ENCODE results near the gene RDH5. TPM values are rescaled to one million over a fixed set of nuclear protein-coding genes. Genes with fewer than 3 reads are reported as not detected.

RDH5 gene
- polyA plus RNA-seq, 1 donor from 2014 or later: 3.4 TPM

DNA sequence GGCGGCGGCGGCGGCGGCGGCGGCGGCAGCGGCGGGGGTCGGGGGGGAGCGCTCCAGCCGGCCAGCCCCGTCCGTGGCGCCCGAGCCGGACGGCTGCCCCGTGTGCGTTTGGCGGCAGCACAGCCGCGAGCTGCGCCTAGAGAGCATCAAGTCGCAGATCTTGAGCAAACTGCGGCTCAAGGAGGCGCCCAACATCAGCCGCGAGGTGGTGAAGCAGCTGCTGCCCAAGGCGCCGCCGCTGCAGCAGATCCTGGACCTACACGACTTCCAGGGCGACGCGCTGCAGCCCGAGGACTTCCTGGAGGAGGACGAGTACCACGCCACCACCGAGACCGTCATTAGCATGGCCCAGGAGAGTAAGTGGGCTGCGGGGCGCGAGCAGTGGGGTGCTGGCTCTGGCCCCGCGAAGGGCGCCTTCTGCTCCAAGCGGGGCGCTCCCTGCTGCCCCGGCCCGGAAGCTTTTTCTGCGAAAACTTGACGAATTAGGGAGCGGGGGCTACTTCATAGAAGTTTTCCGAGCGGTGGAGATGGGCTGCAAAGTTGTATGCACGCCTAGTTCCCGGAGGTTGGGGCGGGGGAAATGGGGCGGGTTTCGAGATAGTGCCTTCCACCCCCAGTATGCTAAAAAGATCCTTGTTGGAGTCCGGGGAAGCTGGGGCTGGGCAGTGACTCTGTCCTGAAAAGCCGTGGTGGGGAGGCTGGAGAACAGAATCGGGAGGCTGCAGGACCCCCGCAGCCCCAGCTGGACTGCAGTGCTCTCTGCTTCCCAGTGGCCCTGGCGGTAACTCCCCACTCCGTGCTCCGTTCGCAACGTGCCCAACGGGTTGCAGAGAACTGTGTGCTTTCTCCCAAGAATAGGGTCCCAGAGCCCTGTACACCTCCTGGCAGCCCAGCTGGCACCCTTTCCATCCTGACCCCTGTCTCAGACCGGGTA lies 23.5 kb downstream of the RDH5 start:
- Histone ChIP-seq H2AFZ (ENCODE audit: low read depth, low read length) (no peak overlapping the region), H4K20me1 (ENCODE audit: insufficient read depth) (peaks cover 2% of the 10 kb centered on the region), H3K79me2 (replicated peaks; ENCODE audit: insufficient read depth, low read length) (peaks cover 49% of the 10 kb centered on the region), H3K4me3 (ENCODE audit: low read length) (peak overlapping the region; percentile 97), H3K36me3 (ENCODE audit: insufficient read depth, low read length) (no peaks in the 10 kb centered on the region), H3K27me3 (ENCODE audit: insufficient read depth, low read depth, low read length) (no peaks in the 10 kb centered on the region), H3K27ac (ENCODE audit: low read length) (peak overlapping the region; percentile 72), H3K9me3 (ENCODE audit: low read length) (no peaks in the 10 kb centered on the region), H3K4me2 (ENCODE audit: low read length) (peak overlapping the region; percentile 94), H3K9me2 (ENCODE audit: insufficient read depth, low read length) (no peaks in the 10 kb centered on the region), H3K9ac (ENCODE audit: low read length) (peak overlapping the region; percentile 77), H3F3A (ENCODE audit: insufficient read depth, low read length, poor library complexity, severe bottlenecking) (peaks cover 14% of the 10 kb centered on the region)
- TF ChIP-seq TAF1 (IDR thresholded peaks at IDR 0.05; ENCODE audit: low read depth) (no peak), EP300 (conservative IDR thresholded peaks at IDR 0.05; ENCODE audit: poor library complexity, severe bottlenecking) (no peak), RAD21 (conservative IDR thresholded peaks at IDR 0.05) (no peak), MXI1 (conservative IDR thresholded peaks at IDR 0.05; ENCODE audit: poor library complexity, severe bottlenecking) (peak; percentile 72), POLR2AphosphoS5 (IDR thresholded peaks at IDR 0.05) (peak; percentile 45), CTCF (IDR thresholded peaks at IDR 0.05; ENCODE audit: poor library complexity, severe bottlenecking) (peak; percentile 27), SMC3 (conservative IDR thresholded peaks at IDR 0.05; ENCODE audit: poor library complexity) (no peak), EZH2 (IDR thresholded peaks at IDR 0.05; ENCODE audit: borderline replicate concordance, insufficient read depth, low read length, poor library complexity, severe bottlenecking) (no peak)
- TF ChIP-seq, protein P1, sequence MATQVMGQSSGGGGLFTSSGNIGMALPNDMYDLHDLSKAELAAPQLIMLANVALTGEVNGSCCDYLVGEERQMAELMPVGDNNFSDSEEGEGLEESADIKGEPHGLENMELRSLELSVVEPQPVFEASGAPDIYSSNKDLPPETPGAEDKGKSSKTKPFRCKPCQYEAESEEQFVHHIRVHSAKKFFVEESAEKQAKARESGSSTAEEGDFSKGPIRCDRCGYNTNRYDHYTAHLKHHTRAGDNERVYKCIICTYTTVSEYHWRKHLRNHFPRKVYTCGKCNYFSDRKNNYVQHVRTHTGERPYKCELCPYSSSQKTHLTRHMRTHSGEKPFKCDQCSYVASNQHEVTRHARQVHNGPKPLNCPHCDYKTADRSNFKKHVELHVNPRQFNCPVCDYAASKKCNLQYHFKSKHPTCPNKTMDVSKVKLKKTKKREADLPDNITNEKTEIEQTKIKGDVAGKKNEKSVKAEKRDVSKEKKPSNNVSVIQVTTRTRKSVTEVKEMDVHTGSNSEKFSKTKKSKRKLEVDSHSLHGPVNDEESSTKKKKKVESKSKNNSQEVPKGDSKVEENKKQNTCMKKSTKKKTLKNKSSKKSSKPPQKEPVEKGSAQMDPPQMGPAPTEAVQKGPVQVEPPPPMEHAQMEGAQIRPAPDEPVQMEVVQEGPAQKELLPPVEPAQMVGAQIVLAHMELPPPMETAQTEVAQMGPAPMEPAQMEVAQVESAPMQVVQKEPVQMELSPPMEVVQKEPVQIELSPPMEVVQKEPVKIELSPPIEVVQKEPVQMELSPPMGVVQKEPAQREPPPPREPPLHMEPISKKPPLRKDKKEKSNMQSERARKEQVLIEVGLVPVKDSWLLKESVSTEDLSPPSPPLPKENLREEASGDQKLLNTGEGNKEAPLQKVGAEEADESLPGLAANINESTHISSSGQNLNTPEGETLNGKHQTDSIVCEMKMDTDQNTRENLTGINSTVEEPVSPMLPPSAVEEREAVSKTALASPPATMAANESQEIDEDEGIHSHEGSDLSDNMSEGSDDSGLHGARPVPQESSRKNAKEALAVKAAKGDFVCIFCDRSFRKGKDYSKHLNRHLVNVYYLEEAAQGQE (IDR thresholded peaks at IDR 0.05; ENCODE audit: borderline replicate concordance): no peak

DNA sequence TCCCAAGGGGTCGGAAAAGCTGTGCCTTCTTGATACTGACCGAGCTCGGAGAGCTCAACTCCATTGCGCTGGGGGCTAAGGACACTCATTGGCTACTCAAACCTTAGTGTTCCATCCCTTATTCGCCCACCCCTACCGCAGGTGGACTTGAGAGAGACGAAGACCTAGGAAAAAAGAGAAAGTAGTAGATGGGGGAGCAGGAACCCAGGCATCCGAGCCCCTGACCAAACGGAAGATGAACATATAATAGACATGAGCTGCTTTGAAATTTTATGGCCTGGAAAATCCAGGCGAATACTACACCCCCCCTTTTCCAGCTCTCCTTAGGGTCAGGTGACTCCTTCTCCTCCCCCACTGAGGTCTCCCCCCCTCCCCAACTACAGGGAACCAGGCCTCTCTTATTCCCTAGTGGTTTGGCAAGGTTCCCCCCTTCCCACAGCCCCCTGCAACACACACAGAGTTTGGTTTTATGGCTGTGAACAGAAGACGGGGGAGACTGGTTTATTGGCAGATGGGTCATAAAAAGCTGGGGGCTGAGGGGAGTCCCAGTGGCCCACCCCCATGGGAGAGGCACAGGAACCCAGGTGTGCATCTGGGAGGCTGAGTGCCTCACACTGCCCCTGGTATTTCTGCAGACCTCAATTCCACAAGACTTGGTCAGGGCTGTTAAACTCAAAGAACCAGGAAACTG lies 24.3 kb downstream of the RDH5 start:
- peaks cover 50% of the 10 kb centered on the region for H3K79me2 ChIP-seq (replicated peaks; ENCODE audit: insufficient read depth, low read length)
- no peaks in the 10 kb centered on the region for H3K27me3 ChIP-seq (ENCODE audit: insufficient read depth, low read depth, low read length)
- H3K27ac ChIP-seq (ENCODE audit: low read length): peak overlapping the region; percentile 72
- peaks cover 2% of the 10 kb centered on the region for H4K20me1 ChIP-seq (ENCODE audit: insufficient read depth)
- no peak overlapping the region for H2AFZ ChIP-seq (ENCODE audit: low read depth, low read length)
- no peaks in the 10 kb centered on the region for H3K36me3 ChIP-seq (ENCODE audit: insufficient read depth, low read length)
- no peaks in the 10 kb centered on the region for H3K9me3 ChIP-seq (ENCODE audit: low read length)
- peak overlapping the region; percentile 94 for H3K4me2 ChIP-seq (ENCODE audit: low read length)
- H3K9me2 ChIP-seq (ENCODE audit: insufficient read depth, low read length): no peaks in the 10 kb centered on the region
- peaks cover 14% of the 10 kb centered on the region for H3F3A ChIP-seq (ENCODE audit: insufficient read depth, low read length, poor library complexity, severe bottlenecking)
- peak overlapping the region; percentile 77 for H3K9ac ChIP-seq (ENCODE audit: low read length)
- TF ChIP-seq RAD21 (conservative IDR thresholded peaks at IDR 0.05): no peak
- no peak for TF ChIP-seq EZH2 (IDR thresholded peaks at IDR 0.05; ENCODE audit: borderline replicate concordance, insufficient read depth, low read length, poor library complexity, severe bottlenecking)
- TF ChIP-seq EP300 (conservative IDR thresholded peaks at IDR 0.05; ENCODE audit: poor library complexity, severe bottlenecking): no peak
- TF ChIP-seq TAF1 (IDR thresholded peaks at IDR 0.05; ENCODE audit: low read depth): no peak
- TF ChIP-seq SMC3 (conservative IDR thresholded peaks at IDR 0.05; ENCODE audit: poor library complexity): no peak
- no peak for TF ChIP-seq POLR2AphosphoS5 (IDR thresholded peaks at IDR 0.05)
- TF ChIP-seq MXI1 (conservative IDR thresholded peaks at IDR 0.05; ENCODE audit: poor library complexity, severe bottlenecking): no peak
- TF ChIP-seq CTCF (IDR thresholded peaks at IDR 0.05; ENCODE audit: poor library complexity, severe bottlenecking): no peak
- TF ChIP-seq, protein P1 (IDR thresholded peaks at IDR 0.05; ENCODE audit: borderline replicate concordance): no peak
- peak overlapping the region; percentile 97 for H3K4me3 ChIP-seq (ENCODE audit: low read length)

All from neural cell (in vitro differentiated cells).